ENCODE results near the gene GNRHR.
"Not testable (repeated sequence)": the region's sequence is repeated elsewhere in the genome, so short reads cannot be mapped to it uniquely, and the experiment has no call there.

Gene GNRHR

DNA sequence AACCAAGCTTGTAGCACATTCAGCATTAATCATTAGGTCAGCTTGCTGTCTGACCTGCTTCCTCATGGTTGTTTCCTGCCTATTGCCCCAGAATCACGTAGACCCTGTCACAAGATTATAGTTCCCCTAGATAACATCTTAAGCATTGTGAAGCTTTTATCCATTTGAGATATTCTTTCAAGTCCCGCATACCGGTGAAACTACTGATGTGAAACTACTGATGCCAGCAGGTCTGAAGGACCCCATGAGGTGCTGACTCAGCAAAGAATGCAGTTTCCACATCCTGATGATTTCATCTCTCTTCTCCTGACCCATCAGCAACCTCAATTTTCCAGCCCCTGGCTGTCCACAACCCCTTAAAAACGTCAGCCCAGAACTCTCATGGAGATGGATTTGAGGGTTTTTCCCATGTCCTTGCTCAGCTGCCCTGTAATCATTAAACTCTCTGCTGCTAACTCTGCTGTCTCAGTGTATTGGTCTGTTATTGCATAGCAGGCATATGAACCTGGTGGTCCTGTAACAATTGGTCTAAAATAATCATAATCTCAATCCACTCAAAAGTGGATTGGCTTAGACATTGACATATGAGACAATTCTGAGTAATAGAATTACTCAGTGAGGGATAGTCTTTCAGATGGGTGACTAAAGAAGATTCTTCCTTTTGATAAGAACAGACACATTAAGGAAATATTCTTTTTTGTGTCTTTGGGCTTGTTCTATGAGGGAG, 26.9 kb downstream of the GNRHR start:
- DNase-seq (ENCODE audit: low read depth), result no peak

DNA sequence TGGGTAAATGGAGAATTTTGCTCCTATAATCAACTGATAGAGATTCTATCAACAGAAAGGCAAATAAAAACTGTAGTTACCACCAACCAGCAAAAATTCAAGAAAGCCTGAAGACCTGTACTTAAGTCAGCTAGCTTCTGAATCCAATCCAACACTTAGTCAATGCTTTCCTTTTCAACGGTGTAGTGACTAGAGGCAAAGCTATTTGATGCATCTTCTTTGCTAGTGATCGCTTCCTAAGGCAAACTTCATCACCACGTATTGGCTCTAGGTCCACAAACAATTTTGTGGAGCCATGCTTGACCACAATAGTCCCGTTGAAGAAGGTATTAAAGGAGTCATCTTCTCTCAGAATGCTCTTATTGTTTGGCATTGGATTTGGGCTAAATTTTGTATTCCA, 28.2 kb downstream of the GNRHR start:
- no peak for DNase-seq (ENCODE audit: low read depth)

DNA sequence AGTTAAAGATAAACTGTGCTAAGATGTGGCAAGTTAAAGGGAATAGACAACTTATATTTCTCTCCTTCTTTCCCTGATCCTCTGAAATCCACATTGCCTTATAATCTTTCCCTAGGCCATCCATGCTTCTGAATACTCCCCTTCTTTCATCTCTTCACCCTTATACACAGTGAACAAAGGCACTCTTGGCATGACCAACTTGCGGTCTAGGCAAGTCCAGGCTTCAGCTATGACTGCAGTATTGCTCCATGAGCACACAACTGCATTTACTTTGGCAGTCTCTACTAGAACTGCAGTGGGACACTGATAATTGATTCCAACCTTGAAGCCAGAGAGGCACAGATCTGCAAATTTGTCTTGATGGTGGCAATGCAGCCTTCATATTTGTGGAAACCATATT, 29.1 kb downstream of the GNRHR start:
- DNase-seq (ENCODE audit: low read depth), result no peak

DNA sequence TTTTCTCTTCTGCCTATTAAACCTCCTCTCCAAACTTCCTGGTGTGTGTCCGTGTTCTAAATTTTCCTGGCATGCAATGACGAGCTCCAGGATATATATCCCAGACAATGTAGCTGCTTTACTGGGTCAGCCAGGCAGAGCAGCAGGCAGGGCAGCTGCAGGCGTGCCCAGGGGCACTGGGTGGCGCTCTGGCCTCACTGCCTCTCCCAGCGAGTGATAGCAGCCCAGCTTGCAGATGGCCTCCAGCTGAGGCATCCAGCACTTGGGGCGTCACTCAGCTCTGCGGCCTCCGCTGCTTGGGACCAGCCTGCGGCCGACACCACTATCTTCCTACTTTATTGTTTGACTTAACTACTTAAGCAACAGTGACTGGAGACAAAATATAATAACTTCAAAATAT, 30.2 kb downstream of the GNRHR start:
- DNase-seq (ENCODE audit: low read depth), result no peak

DNA sequence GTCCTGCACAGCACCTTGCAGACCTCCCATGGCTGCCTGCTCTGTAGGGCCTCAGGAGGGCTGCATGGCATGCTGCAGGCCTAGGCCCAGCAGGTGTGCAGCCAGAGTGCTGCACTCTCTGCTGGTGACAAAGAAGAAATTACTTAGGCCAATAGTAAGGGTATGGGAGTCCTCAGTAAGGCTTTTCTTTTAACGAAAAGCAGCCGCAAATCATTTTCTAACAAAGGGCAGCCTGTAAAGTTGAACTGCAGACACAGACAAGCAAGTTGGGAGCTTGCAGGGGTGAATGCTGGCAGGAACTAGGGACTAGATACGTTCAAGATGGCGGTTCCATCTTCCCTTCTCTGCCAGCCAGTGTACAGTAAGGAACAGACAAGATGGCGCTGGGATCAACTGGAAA, 30.8 kb downstream of the GNRHR start:
- no peak for DNase-seq (ENCODE audit: low read depth)

DNA sequence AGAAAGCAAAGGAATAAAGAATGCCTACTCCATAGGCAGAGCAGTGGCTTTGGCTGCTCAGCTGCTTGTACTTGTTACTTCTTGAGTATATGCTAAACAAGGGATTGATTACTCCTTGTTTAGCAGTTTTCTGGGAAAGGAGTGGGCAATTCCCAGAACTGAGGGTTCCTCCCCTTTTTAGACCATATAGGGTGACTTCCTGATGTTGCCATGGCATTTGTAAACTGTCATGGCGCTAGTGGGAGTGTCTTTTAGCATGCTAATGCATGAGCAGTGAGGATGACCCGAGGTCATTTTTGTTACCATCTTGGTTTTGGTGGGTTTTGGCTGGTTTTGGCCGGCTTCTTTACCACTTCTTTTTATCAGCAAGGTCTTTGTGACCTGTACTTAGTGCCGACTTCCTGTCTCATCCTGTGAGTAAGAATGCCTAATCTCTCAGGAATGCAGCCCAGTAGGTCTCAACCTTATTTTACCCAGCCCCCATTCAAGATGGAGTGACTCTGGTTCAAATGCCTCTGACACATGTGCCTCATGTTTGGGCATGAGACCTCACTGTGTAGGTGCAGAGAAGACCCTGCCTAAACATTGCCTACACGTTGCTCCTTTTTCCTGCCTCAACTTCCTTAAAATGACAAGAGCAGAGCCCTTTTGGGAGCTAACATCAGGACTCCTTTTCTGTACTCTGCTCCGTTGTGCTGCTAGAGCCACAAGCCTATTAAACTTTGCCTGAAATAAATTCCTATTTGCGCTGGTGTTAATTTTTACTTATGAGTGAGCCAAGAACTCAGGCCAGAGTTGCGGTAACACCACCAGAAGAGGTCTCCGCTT, 32.2 kb downstream of the GNRHR start:
- no peak for DNase-seq (ENCODE audit: low read depth)

DNA sequence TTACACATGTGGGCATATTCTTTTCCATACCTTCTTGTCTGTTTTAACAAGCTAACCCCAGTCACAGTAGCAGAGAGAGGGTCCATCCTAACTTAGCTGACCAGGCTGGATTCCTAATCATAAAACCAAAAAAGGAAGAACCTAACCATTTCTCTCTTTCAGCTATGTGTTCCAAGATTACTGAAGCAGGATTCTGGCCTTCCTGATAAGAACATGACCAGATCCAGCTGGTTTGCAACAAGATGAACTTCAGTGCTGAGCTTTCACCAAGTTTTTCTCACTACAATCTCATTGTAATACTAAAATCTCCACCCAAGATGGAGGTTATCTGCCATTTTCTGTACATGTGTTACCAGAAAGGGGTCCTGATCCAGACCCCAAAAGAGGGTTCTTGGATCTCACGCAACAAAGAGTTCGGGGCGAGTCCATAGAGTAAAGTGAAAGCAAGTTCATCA, 32.8 kb downstream of the GNRHR start:
- DNase-seq (ENCODE audit: low read depth), result no peak

DNA sequence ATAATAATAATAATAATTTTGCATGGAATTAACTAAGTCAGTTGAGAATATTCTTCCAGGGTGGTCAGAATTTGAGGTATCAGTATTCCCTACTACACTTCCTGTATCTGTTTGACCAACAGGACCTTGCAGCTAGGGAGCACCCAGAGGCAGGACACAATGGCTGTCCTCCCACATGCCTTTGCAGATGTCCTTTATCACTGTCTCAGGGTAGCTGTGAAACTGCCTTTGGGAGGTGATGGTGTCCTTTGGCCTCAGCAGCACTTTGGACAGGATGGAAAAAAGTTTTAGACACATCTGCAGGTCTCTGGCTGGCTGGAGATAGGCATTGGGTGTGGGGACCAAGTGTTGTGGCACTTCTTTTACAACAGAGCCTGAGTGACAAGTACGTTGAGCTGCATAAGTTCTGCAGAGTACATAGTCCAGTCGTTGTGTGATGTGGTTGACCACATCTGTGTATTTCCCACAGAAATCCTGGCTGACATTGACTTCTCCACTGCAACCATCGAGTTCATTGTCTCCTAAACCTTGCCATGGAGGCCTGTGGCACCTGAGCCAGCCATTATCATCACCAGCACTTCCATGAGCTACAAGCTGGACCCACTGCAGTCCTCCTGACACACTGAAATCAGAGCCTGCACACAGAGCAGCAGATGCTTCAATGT, 34.1 kb downstream of the GNRHR start:
- no peak for DNase-seq (ENCODE audit: low read depth)

DNA sequence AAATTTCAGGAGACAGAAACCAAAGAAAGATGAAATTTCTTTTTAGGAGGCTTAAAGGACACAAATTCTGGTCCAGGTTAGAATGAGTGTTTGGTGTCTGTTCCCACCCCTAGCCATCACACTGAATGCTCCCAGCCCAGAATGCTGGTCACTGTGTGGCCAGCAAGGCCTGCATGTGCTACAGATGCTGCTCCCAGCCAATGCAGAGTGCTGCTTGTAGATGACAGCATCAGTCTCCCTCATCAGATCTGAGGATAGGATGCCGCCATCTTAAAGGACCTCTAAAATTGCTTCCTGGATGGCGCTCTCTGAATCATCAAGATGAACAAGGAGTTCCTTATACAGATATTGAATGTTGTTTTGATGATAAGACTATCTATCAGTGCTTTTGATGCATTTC, 35.3 kb downstream of the GNRHR start:
- no peak for DNase-seq (ENCODE audit: low read depth)

DNA sequence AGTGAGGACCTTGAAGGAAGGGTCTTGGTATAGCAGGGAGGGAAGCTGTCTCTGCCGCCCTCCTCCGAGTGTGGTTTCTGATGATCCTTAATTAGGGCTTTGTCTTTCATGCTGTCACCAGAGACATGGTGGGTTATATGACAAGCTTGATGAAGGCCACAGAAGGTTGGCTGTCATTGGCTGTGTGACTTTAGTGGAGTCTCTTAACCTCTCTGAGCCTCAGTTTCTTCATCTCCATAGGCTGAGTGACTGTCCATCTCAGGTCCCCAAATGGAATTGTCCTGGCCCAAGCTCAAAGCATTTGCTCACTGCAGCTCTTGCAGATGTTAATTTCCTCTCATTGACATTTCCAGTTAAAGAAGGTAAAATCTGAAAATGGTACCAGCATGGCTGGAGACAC, 36.6 kb downstream of the GNRHR start:
- DNase-seq (ENCODE audit: low read depth), result no peak

DNA sequence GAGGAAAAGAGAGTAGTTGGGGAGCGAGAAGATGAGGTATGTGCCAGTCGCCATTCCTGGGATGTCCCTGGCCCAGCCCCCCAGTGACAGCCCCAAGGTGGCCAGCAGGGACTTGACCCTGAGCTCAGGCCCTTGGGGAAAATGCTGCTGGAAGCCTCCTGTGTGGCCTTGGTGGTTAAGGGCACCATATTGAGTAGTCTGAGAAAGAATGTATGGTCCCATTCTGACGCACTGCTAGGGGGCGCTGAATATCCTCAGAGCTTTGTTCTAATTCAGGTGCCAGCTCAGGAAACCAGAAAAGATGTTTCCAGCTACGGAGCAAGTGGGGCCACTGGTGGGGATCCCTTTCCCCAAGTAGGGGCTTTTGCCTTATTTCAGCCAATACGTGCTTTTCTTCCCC, 39.2 kb downstream of the GNRHR start:
- no peak for DNase-seq (ENCODE audit: low read depth)

DNA sequence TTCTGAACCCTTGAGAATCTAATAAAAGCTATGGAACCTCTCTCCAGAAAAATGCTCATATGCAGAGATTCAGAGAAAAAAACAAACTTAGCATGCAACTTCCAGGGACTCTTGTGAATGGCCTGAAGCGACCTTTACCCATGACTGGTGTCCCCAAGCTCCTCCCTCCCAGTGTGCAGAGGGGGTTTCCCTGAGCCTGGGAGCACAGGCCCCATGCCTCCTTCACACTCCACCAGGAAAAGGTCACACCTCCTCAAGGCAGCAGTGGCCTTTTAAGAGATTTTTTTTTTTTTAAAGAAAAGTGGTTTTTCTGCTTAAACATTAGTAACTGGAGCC, 40.0 kb downstream of the GNRHR start:
- DNase-seq (ENCODE audit: low read depth), result no peak

DNA sequence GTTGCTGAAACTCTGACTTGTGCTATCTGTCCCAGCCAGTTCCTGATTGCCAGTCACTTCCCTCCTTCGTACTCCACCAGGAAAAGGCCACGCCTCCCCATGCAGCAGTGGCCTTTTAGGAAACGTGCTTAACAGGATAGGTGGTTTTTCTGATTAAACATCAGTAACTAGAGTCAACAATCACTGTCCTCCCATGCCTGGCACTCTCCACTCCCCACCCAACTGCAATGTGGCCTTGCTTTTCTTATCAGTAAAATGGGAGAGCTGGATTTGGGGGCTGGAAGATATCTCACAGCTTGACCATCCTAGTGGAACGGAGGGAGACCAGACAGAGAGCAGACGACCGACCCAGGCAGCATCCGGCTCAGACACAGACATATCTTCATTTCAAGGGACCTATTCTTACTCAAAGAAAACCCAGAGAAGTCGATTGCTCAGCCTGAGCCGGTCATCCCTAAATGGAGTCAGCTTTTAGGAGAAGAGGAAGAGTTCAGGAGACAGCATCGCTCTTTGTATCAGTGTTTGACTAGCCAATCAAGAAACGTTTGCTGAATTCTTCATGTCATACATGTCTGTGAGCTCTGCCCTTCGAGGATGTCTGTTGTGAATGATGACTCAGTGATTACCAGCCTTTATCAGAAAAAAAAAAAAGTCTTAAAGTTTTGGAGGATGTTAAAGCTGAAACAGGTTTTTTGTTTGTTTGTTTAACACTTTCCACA, 40.5 kb downstream of the GNRHR start:
- no peak for DNase-seq (ENCODE audit: low read depth)

DNA sequence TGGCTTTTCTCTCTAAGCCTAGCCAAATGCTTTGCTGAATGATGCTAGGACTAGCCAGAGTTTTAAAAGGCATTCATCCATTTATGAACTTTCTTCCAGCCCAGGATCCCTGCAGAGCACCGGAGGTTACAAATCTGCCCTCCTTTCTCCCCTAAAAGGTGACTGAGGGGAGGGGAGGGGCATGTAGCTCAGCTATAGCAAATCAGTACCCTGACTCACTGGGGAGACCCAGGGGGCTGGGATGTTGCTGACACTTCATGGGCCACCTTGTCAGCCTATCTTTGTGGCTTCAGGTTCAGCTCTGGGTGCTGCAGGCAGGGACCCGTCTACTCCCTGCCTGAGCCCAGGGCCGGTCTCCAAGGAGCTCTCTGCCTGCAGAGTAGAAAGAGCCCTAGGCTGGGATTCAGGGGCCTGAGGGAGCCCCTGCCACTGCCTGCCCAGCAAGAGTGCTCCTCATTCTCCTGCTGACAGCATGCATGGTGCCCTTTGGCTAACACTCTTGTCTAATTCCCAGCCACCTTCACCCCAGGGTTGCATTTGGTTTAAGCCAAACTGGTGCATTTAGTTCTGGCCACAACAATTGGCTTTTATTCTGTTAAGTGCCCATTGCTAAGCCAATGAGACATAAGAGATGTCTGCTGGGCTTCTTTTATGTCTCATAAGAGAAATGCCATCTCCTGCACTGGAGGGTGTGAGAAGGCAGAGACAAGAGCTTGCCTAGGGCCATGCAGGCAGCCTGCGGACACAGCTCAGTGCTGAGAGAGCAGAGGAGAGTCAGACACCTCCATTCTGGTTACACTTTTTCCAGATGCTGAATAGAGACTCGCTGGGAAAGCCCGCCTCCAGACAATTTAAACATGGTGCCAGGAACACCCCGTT, 41.3 kb downstream of the GNRHR start:
- no peak for DNase-seq (ENCODE audit: low read depth)

DNA sequence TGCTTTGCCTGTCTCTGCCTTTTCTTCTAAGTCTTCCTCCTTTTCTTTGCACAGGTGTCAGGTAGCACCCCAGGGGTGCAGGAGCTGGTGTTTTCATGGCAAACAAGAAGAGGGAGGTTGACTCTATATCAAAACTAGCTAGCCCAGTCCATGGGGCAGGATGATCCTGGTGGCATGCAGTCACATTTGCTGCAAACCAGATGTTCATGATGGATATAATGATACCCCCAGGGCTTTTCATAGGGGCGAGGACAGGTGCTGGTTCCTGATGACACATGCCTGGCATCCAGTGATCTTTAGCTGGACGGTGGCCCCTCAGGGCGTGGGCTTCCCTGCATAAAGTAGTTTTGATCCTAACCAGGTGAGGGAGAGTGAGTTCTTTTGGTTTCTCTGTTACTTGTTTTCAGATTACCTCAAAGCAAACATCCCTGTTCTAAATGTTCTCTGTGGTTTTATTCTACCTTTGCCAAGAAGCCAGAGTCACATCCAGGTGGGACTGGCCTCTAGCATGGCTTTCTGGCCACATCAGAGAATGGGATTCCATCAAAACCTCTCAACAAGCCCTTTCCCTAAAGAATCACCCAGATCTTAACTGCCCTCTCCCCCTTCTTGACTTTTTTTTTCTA, 42.1 kb downstream of the GNRHR start:
- no peak for DNase-seq (ENCODE audit: low read depth)

DNA sequence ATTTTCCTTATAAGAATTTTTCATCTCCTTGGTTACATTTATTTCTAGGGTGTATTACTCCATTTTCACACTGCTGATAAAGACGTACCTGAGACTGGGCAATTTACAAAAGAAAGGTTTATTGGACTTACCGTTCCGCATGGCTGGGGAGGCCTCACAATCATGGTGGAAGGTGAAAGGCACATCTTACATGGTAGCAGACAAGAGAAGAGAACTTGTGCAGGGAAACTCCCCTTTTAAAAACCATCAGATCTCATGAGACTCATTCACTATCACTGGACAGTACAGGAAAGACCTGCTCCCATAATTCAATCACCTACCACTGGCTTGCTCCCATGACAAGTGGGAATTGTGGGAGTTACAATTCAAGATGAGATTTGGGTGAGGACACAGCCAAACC, 47.5 kb downstream of the GNRHR start:
- DNase-seq (ENCODE audit: low read depth), result not testable (repeated sequence)

DNA sequence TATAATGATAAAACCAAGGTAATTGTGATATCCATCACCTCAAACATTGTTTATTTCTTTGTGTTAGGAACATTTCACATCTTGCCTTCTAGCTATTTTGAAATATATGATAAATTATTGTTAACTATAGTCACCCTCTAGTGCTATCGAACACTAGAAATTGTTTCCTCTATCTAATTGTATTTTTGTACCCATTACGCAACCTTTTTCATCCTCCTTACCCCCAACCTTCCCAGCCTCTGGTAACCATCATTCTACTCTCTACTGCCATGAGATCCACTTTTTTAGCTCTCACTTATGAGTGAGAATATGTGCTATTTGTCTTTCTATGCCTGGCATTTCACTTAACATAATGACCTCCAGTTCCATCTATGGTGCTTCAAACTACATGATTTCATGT, 49.3 kb downstream of the GNRHR start:
- no peak for DNase-seq (ENCODE audit: low read depth)

DNA sequence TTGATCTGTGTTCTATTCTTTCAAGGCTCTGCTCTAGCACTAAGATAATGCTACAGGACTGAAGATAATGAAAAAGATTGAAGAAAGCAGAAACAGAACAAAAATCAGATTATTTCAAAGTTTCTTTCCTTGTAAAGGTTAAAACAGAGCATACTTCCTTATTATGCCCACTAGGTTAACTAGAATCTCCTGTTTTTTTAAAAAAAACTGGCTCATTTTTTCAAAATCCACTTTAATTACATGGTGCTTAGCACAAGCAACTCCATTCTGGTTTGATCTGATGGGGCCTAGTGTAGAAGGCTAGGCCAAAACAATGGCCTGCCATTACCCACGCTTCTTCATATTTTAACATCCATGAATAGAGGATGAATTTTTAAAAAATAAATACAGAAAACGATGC, 52.0 kb downstream of the GNRHR start:
- DNase-seq (ENCODE audit: low read depth), result no peak

DNA sequence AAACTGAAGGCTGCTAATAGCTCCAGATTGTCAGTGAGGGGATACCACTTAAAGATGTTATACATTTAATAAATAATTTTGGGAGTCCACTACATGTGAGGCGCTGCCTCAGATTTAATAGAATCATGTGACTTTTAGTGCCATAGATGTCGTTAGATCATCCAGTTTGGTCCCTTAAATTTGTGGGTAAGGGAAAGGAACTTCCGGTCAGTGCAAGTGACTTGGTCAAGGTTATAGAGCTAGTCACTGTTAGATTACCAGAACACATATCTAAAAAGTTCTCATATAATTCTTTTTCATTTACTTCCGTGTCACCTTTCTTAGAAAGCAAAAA, 52.7 kb downstream of the GNRHR start:
- no peak for DNase-seq (ENCODE audit: low read depth)

DNA sequence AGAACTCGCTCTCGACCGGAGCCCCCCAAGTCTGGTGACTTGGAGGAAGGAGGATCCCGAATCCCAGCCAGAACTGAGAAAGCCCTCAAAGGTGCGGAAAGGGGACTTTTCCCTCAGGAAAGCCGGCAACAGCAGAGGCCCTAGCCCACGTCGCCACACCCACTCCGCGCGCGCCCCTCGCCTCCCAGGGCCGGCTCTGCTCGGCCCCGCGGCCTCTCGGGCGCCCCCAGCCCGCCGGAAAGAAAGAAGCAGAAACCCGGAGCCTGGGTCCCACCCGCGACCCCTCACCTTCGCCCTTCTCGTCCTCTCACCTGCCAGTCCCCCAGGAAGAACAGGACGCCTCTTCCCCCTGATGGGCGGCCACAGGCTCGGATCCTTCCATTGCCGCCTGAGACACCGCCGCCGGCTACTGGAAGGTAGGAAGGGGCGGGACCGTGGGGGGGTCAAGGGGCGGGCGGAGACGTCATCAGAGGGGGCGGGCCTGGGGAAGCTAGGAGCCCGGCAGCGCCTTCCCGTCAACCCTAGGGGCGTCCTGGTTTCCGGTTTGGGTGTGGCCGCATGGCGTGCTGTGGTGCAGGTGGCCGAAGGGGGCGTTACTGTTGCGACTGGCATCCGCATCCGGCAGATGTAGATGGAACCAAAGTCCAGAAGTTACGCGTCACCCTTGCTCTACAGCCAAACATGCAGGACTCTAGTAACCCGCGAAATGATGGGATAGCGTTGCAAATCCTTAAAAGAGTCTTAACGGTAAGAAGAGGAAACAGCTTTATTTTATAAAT, 53.3 kb downstream of the GNRHR start, which contains the start of gene UBA6:
TSS of gene UBA6 (minus strand) at position 418 of the 779 bp plus-strand sequence. CDS start at position 382, 36 bp downstream.
- peak; percentile 92 for DNase-seq (ENCODE audit: low read depth)
